BLaER1 treated with 17β-estradiol and CSF1 and Interleukin-3, amounts not matched to agents 10 nM and 100 nM (cell line): ENCODE measurements around the gene PSMC3IP.

Experiments
- H3K27ac ChIP-seq, 11 experiments: shearing (Covaris generic); formaldehyde crosslinking; 2 replicates each; pipeline ENCODE4 v1.8.1; 2022
- H3K27me3 ChIP-seq, 11 experiments: shearing (Covaris generic); formaldehyde crosslinking; 2 replicates each; pipeline ENCODE4 v1.8.1; 2022
- H3K36me3 ChIP-seq, 11 experiments: shearing (Covaris generic); formaldehyde crosslinking; 2 replicates each; pipeline ENCODE4 v1.8.1; 2022
- H3K4me1 ChIP-seq, 10 experiments: shearing (Covaris generic); formaldehyde crosslinking; 2 replicates each; pipeline ENCODE4 v1.8.1; 2022
- H3K4me2 ChIP-seq, 11 experiments: shearing (Covaris generic); formaldehyde crosslinking; 2 replicates each; pipeline ENCODE4 v1.8.1; 2022
- H3K4me3 ChIP-seq, 10 experiments: shearing (Covaris generic); formaldehyde crosslinking; 2 replicates each; pipeline ENCODE4 v1.8.1; 2022
- H3K9ac ChIP-seq, 11 experiments: shearing (Covaris generic); formaldehyde crosslinking; 2 replicates each; pipeline ENCODE4 v1.8.1; 2022
- H3K9me3 ChIP-seq, 11 experiments: shearing (Covaris generic); formaldehyde crosslinking; replicated peaks in 1 of 11; 2 replicates each; pipeline ENCODE4 v1.8.1; 2022
- H4K20me1 ChIP-seq, 11 experiments: shearing (Covaris generic); formaldehyde crosslinking; 2 replicates each; pipeline ENCODE4 v1.8.1; 2022
- Cebpa-rat ChIP-seq, 11 experiments: shearing (Covaris generic); IDR thresholded peaks; 2 replicates each; pipeline ENCODE4 v1.8.1; 2022

The PSMC3IP gene

DNA sequence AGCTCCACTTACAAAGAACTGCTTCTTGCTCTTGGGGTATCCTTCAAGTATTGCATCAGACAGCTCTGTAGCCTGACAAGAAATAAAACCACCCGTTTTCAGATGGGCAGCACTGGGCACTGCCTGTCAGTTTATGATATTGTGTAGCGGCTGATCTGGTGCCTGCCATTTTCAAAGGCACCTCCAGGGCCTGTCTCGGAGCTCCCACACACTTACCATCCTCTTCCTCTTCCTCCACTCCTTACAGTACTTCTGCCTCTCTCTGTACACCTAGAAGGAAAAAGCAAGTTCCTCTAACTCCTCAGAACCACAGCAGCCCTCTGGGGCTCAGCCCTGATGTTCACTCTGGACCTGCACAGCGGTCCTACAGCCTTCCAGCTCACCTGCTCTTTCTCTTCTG, 4.4 kb downstream of the PSMC3IP start:
- H3K9me3 ChIP-seq: no peaks in the 10 kb centered on the region
- H3K9ac ChIP-seq: peak overlapping the region in 10 of 11 experiments; percentile 20 to 57 (median 32); a peak in 11 of 22 replicates
- peaks cover 72 to 86% (median 81%) of the 10 kb centered on the region in 11 experiments for H3K36me3 ChIP-seq
- no peak overlapping the region for H3K4me3 ChIP-seq
- no peak overlapping the region for H3K27ac ChIP-seq
- no peaks in the 10 kb centered on the region for H3K27me3 ChIP-seq
- H3K4me1 ChIP-seq: peaks cover 16 to 94% (median 46%) of the 10 kb centered on the region in 10 experiments
- 0 out of 22 replicates have a peak, but pooled peaks of 1 of the 11 experiments have one; percentile 38 for TF ChIP-seq Cebpa-rat (IDR thresholded peaks at IDR 0.05)
- H3K4me2 ChIP-seq: peak overlapping the region in 2 of 11 experiments; percentile 7 to 46; a peak in 5 of 22 replicates
- peaks cover 0 to 86% (median 54%) of the 10 kb centered on the region in 11 experiments; a peak in 19 of 22 replicates for H4K20me1 ChIP-seq

DNA sequence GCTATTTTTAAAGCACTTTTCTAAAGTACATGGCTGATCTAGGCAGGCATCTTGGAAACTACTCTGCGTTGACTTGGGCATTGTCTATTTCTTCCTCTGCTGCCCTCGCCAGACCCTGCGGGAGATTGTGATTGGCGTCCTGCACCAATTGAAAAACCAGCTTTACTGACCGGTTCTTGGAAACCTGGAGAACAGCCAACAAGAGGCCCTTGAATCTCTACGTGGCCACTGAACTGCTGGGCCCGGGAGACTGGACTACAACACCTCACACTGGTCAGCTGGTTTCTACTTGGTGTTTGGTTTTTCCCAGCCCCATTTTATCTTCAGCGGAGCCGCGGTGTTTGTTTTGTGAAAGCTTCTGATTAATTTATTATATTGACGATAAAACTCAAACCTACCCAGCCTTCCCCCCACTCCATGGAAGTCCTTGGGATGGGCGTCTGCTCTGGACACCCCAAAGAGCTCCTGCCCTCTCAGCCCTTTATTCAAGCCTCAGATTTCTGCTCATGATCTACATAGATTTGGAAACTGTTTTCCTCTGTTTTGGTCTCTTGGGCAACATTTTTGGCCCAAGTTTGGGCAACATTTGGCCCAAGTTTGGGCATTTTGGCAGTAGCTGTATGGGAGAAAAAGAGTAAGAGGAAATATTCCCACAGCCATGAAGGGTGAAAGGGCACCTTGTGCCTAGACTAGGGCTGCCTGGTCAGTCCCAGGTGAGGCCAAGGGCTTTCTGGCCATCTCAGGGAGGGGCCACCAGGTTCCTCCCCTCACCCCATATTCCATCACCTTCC, 5.9 kb downstream of the PSMC3IP start:
- peaks cover 0 to 79% (median 54%) of the 10 kb centered on the region in 11 experiments; a peak in 19 of 22 replicates for H4K20me1 ChIP-seq
- H3K4me2 ChIP-seq: 0 out of 22 replicates have a peak overlapping the region, but pooled peaks of 1 of the 11 experiments have one; percentile 17
- TF ChIP-seq Cebpa-rat (IDR thresholded peaks at IDR 0.05): no peak
- no peaks in the 10 kb centered on the region for H3K9me3 ChIP-seq
- H3K27me3 ChIP-seq: no peaks in the 10 kb centered on the region
- H3K9ac ChIP-seq: peak overlapping the region in 9 of 11 experiments; percentile 0 to 51 (median 28); a peak in 15 of 22 replicates
- H3K27ac ChIP-seq: no peak overlapping the region
- peaks cover 72 to 85% (median 81%) of the 10 kb centered on the region in 11 experiments for H3K36me3 ChIP-seq
- no peak overlapping the region for H3K4me3 ChIP-seq
- H3K4me1 ChIP-seq: peaks cover 19 to 89% (median 43%) of the 10 kb centered on the region in 10 experiments

DNA sequence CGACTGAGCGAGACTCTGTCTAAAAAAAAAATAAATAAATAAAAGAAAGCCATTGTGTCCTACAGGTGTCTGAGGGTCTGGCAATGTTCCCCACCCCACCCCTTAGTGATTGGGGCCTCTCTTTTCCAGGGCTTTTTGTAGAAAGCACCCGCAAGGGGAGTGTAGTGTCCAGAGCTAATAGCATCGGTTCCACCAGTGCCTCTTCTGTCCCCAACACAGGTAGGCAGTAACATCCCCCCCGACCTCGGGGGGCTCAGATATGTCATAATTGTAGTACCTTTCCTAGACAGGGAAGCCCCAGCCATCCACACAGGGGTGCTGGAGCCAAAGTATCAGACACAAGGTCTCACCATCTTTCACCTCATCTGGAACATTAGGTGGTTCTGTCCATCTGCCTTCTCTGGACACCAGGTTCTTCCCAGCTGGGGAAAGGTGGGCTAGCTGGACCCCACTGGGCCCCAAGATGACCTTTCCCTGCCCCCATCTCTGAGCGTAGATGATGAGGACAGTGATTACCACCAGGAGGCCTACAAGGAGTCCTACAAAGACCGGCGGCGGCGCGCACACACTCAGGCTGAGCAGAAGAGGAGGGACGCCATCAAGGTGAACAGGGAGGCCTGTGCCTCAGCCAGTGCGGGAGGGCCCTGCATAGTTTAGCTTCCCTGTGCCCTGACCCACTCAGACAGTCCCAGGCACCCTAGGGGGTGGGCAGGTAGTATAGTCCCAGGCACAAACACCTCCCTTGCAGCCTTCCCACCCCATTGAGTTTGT, 9.0 kb downstream of the PSMC3IP start:
- TF ChIP-seq Cebpa-rat (IDR thresholded peaks at IDR 0.05): no peak
- H4K20me1 ChIP-seq: peaks cover 0 to 53% (median 41%) of the 10 kb centered on the region in 11 experiments; a peak in 18 of 22 replicates
- no peaks in the 10 kb centered on the region for H3K27me3 ChIP-seq
- H3K4me1 ChIP-seq: peaks cover 24 to 89% (median 49%) of the 10 kb centered on the region in 10 experiments
- peak overlapping the region; percentile 86 to 98 (median 96) for H3K4me2 ChIP-seq
- peaks cover 83 to 85% (median 84%) of the 10 kb centered on the region in 11 experiments for H3K36me3 ChIP-seq
- H3K4me3 ChIP-seq: peak overlapping the region in 8 of 10 experiments; percentile 16 to 97 (median 86); a peak in 14 of 20 replicates
- no peaks in the 10 kb centered on the region for H3K9me3 ChIP-seq
- H3K9ac ChIP-seq: peak overlapping the region in 9 of 11 experiments; percentile 19 to 96 (median 89); a peak in 17 of 22 replicates
- peak overlapping the region in 6 of 11 experiments; percentile 5 to 90 (median 86); a peak in 12 of 22 replicates for H3K27ac ChIP-seq

DNA sequence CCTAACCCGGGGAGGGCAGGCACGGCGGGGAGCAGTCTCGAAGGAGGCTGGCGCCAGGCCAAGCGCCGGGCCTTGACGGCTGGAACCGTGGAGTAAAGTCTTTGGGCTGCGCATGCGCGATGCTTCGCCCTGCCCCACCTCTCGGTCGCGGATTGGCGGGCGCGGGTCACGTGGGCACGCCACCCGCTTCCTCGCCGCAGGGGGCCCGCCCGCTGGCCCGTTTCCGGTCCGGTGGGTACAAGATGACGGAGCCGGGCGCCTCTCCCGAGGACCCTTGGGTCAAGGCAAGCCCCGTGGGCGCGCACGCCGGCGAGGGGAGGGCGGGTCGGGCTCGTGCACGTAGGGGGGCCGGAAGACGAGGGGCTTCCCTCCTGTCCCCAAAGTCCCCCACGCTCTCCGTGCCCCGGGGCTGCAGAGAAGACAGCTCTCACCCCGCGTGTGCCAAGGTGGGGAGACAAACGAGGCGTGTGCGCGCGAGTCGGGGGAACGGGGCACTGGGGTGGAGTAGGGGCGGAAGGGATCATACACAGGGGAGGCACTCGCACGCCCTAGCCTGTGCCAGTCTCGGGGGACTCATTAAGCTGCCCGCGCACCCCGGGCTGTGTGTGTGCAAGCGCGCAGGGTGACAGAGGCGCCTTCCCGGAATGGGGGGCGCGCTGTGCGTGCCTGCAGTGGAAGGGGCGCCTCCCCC, 10.5 kb downstream of the PSMC3IP start, which contains the start of gene MLX:
Gene MLX (plus strand): TSS at position 218 of the 691 bp plus-strand sequence. CDS start 25 bp downstream, at position 243.
- TF ChIP-seq Cebpa-rat (IDR thresholded peaks at IDR 0.05): no peak
- H3K4me2 ChIP-seq: peak within 1 kb of the TSS; percentile 86 to 98 (median 96)
- H3K4me1 ChIP-seq: peaks cover 34 to 84% (median 59%) of the 10 kb centered on the region in 10 experiments
- H3K9me3 ChIP-seq: no peaks in the 10 kb centered on the region
- H3K27ac ChIP-seq: peak within 1 kb of the TSS; percentile 79 to 90 (median 86)
- H3K36me3 ChIP-seq: peaks cover 68 to 76% (median 72%) of the 10 kb centered on the region in 11 experiments
- H4K20me1 ChIP-seq: peaks cover 0 to 38% (median 27%) of the 10 kb centered on the region in 11 experiments; a peak in 17 of 22 replicates
- H3K9ac ChIP-seq: peak within 1 kb of the TSS; percentile 85 to 98 (median 90)
- peak within 1 kb of the TSS; percentile 78 to 97 (median 90) for H3K4me3 ChIP-seq
- no peaks in the 10 kb centered on the region for H3K27me3 ChIP-seq

DNA sequence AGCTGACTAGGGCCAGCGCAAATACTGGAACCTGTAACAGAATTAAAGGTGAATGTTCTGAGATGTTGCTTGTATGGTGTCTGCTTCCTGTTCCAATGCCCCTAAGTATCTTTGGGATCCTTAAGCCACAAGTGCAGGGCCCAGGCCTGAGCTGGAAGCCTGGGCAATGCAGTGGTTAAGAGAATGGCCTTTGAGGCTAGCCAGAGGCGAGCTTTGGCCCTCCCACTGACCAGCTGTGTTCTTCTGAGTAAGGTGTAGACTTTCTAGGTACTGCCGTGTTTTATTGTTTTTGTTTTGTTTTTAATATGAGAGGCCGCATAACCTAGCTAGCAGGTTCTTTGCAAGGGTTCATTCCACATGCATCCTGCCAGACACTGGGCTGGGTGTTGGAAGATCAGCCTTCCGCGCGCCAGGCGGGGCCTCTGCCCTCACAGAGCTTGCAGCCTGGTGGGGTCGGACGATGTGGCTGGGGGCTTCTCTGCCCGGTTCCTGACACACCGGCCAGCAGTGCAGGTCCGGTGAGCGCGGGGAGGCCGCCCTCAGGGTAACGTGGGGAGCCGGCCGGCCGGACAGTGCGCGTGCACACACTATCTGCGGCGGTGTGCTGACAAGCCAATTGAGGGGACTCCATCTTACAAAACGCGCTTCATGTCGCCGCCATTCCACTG, 11.2 kb downstream of the PSMC3IP start:
- H3K27ac ChIP-seq: peak overlapping the region; percentile 79 to 90 (median 86); a peak in 21 of 22 replicates
- H4K20me1 ChIP-seq: peaks cover 0 to 31% (median 20%) of the 10 kb centered on the region in 11 experiments; a peak in 13 of 22 replicates
- H3K36me3 ChIP-seq: peaks cover 61 to 69% (median 65%) of the 10 kb centered on the region in 11 experiments
- H3K9me3 ChIP-seq: no peaks in the 10 kb centered on the region
- TF ChIP-seq Cebpa-rat (IDR thresholded peaks at IDR 0.05): no peak
- no peaks in the 10 kb centered on the region for H3K27me3 ChIP-seq
- peak overlapping the region; percentile 78 to 97 (median 90) for H3K4me3 ChIP-seq
- peaks cover 34 to 81% (median 63%) of the 10 kb centered on the region in 10 experiments for H3K4me1 ChIP-seq
- peak overlapping the region; percentile 85 to 98 (median 90) for H3K9ac ChIP-seq
- H3K4me2 ChIP-seq: peak overlapping the region; percentile 86 to 98 (median 95)

DNA sequence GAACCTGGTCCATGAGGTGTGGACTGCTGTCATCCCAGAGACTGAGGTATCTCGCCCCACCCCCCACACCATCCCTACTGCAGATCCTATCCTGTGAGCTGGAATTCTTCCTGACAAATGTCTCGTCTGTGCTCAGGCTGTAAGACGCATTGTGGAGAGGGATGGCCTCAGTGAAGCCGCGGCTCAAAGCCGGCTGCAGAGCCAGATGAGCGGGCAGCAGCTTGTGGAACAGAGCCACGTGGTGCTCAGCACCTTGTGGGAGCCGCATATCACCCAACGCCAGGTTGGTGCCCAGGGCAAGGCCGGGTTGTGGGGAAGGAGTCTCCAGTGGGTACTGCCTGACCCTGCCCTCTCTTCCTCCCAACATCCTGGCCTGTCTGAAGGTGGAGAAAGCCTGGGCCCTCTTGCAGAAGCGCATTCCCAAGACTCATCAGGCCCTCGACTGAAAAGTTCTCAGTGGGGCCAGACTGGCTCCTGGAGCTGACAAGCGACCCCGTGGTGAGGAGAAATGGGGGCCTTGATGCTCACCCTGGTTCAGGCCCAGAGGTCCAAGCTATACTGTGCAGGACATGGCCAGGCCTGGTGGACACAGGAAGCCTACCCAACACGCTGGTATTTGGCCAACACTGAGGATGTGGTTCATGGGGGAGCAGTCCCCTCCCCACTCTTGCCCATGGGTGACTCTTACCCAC, 11.9 kb downstream of the PSMC3IP start:
- H3K9me3 ChIP-seq: no peaks in the 10 kb centered on the region
- H3K4me1 ChIP-seq: peaks cover 34 to 78% (median 65%) of the 10 kb centered on the region in 10 experiments
- H4K20me1 ChIP-seq: peaks cover 0 to 24% (median 16%) of the 10 kb centered on the region in 11 experiments; a peak in 13 of 22 replicates
- peak overlapping the region; percentile 86 to 98 (median 95); a peak in 21 of 22 replicates for H3K4me2 ChIP-seq
- peak overlapping the region; percentile 85 to 98 (median 93); a peak in 18 of 22 replicates for H3K9ac ChIP-seq
- no peaks in the 10 kb centered on the region for H3K27me3 ChIP-seq
- peak overlapping the region in 3 of 10 experiments; percentile 86 to 90 (median 89); a peak in 4 of 20 replicates for H3K4me3 ChIP-seq
- peak overlapping the region in 9 of 11 experiments; percentile 80 to 90 (median 87); a peak in 12 of 22 replicates for H3K27ac ChIP-seq
- H3K36me3 ChIP-seq: peaks cover 55 to 62% (median 59%) of the 10 kb centered on the region in 11 experiments
- TF ChIP-seq Cebpa-rat (IDR thresholded peaks at IDR 0.05): no peak
